ENCODE measurements around the gene STIM1.

The STIM1 gene

DNA sequence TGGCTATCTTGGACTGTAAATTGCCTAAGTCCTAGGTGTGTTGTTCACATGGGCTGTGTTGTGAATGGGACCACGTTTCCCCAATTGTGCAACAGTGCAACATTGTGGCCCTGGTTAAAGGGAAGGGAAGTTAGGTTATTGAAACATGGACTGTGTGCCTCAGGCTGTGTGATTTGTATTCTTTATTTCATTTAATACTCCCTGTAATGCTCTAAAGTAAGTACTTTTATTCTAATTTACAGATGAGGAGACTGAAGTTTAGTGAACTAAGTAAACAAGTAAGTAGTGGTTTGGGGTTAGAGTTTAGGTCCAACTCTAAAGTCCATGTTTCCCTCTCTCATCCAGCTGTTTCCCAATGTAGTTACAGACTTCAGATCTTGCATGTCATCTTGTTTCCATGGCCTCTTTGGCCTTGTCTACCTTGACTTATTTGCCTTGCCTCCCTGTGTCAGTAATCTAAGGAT lies 77.7 kb downstream of the STIM1 start:
- POLR2A ChIA-PET = no interaction called here
- CTCF ChIA-PET = interaction anchor here (0.6 to 3.1 kb wide), 4 partner anchors 9 to 139 kb away, joined by 3 to 10 read pairs (median 3); partner anchors contain the start of gene STIM1
- H3K4me3 ChIP-seq (ENCODE audit: low read depth, low read length) = no peak overlapping the region
- TF ChIP-seq, protein P1, sequence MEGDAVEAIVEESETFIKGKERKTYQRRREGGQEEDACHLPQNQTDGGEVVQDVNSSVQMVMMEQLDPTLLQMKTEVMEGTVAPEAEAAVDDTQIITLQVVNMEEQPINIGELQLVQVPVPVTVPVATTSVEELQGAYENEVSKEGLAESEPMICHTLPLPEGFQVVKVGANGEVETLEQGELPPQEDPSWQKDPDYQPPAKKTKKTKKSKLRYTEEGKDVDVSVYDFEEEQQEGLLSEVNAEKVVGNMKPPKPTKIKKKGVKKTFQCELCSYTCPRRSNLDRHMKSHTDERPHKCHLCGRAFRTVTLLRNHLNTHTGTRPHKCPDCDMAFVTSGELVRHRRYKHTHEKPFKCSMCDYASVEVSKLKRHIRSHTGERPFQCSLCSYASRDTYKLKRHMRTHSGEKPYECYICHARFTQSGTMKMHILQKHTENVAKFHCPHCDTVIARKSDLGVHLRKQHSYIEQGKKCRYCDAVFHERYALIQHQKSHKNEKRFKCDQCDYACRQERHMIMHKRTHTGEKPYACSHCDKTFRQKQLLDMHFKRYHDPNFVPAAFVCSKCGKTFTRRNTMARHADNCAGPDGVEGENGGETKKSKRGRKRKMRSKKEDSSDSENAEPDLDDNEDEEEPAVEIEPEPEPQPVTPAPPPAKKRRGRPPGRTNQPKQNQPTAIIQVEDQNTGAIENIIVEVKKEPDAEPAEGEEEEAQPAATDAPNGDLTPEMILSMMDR (IDR thresholded peaks at IDR 0.05; ENCODE audit: insufficient read depth, low read length, missing control alignments) = no peak
- no peak for DNase-seq (ENCODE audit: low read depth, low spot score)

DNA sequence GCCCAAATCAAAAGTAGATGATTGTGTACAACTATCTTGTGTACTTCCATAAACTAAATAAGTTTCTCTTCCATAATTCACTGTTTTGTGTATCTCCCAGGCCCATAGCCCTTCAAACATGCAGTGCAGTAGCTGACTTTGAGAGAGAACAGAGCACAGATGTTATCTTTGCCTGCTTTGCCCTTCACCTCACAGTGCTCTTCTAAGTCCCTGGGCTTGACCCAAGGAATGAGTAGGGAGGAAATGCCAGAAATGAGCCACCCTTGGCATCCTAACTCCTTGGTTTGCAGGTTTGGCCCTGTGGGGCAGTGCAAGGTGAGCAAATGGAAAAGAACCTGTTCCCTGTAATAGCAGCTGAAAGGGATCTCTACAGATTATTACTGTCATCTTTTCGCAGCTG lies 79.2 kb downstream of the STIM1 start:
- ChIA-PET POLR2A (no interaction called here), CTCF (interaction anchor here (1.0 to 3.1 kb wide), 2 partner anchors 80 to 139 kb away, joined by 3 to 10 read pairs; partner anchors contain the start of gene STIM1)
- TF ChIP-seq, protein P1 (IDR thresholded peaks at IDR 0.05; ENCODE audit: insufficient read depth, low read length, missing control alignments) = no peak
- no peak overlapping the region for H3K4me3 ChIP-seq (ENCODE audit: low read depth, low read length)
- no peak for DNase-seq (ENCODE audit: low read depth, low spot score)

DNA sequence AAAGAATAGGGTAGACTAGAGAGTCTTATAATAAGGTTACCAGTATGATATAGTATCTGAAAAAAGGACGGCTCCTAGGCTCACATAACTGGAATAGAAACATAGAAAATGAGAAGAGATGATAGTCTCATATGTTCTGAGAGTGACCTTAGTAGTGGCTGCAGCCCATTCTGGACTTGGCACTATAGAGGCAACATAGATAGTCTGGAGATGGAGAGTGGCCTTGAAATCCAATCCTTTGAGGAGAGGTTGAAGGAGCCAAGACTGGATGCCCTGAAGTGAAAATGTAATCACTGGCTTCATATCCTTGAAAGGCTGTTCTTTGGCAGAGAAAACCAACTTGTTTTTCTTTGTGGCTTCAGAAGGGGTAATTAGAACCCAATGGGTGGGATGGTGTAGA lies 81.1 kb downstream of the STIM1 start:
- DNase-seq (ENCODE audit: low read depth, low spot score) = no peak
- POLR2A ChIA-PET = no interaction called here
- TF ChIP-seq, protein P1 (IDR thresholded peaks at IDR 0.05; ENCODE audit: insufficient read depth, low read length, missing control alignments) = no peak
- H3K4me3 ChIP-seq (ENCODE audit: low read depth, low read length) = no peak overlapping the region
- CTCF ChIA-PET = no interaction called here

DNA sequence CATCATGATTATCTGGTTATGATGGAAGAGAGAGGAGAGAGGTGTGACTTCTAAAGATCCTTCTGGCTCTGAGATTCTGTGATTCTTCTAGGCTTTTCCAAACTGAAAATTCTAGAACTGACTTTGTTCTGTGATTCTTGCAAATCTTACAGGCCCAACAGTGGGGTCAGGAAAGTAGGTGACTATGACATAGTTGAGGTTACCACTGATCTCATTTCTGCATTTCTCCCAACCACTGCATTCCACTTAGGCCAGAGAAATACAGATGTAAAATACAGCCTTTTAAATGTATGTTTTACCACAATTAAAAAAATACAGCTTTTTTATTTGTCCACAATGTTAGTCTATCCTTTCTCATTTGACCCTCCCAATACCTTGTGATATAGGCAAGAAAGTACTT lies 83.7 kb downstream of the STIM1 start:
- TF ChIP-seq, protein P1 (IDR thresholded peaks at IDR 0.05; ENCODE audit: insufficient read depth, low read length, missing control alignments) = no peak
- POLR2A ChIA-PET = interaction anchor here (0.5 to 1.2 kb wide), 3 partner anchors 12 to 52 kb away, joined by 3 to 4 read pairs (median 3); no protein-coding TSS in a partner anchor
- H3K4me3 ChIP-seq (ENCODE audit: low read depth, low read length) = no peak overlapping the region
- peak; percentile 80 for DNase-seq (ENCODE audit: low read depth, low spot score)
- CTCF ChIA-PET = interaction anchor here (1.4 to 1.8 kb wide), 2 partner anchors 84 to 133 kb away, joined by 4 to 10 read pairs; partner anchors contain the start of gene STIM1

DNA sequence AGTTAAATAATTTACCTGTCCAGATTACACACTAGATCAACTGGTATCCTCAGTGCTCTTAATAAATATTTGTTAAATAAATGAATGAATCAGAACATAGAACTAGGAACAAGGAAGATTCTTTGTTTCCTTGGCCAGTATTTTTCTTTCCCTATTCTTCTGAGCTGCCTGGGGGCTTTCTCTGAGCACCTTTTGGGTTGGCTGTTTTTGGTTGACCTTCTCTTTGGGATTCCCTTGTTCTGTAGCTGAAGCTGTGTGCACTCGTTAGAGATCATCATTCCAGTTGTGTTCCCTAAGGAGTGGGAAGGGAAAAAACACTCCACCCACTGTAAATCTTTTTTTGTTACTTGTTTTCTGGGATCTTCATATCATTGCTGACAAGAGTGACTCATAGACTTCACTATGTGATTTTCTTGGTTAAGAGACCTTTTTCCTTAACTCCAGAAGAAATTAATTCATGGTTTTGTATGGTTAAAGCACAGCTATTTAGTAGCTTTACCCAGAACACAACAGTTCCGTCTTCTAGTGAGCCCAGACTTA lies 84.3 kb downstream of the STIM1 start:
- TF ChIP-seq, protein P1 (IDR thresholded peaks at IDR 0.05; ENCODE audit: insufficient read depth, low read length, missing control alignments) = no peak
- POLR2A ChIA-PET = interaction anchor here (0.5 to 1.2 kb wide), 3 partner anchors 13 to 51 kb away, joined by 3 to 4 read pairs (median 3); no protein-coding TSS in a partner anchor
- no peak overlapping the region for H3K4me3 ChIP-seq (ENCODE audit: low read depth, low read length)
- CTCF ChIA-PET = interaction anchor here (1.4 to 1.8 kb wide), 2 partner anchors 85 to 133 kb away, joined by 4 to 10 read pairs; partner anchors contain the start of gene STIM1
- no peak for DNase-seq (ENCODE audit: low read depth, low spot score)

DNA sequence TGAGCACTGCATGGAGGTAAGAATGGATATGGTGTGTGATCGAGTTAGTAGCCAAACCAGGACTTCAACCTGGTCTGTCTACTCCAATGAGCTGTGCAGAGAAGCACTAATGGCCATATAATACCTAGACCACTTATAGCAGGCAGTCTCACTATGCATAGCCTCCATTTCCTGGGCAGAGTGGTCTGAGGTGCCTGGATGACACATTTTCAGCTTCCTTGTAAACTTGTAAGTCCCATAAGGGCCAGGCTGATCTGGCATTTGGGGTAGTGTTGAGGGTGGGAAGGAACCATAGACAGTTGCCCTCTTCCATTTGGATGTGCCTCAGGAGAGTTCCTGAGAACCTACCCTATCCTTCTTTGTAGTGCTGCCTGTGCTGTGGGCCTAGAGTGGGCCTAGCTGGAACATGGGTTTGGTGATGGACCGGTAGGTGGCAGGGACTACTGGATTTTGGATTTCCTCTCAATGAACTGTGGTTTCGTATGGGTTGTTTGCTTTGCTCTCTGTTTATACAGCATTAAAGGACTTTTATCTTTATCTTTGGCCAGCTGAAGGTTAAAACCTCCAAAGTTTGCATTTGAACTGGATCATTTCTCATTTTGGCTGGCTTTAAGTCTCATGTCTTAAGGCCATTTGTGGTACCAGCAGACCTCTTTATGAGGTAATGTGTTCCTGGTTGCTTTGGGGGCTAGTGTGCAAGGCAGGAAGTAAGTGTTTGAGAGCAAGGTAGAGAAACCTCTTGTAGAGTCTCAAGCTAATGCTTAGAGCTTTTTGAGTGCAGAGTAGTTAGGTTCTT lies 86.9 kb downstream of the STIM1 start:
- ChIA-PET POLR2A (no interaction called here), CTCF (interaction anchor here (0.7 to 1.7 kb wide), 5 partner anchors 10 to 131 kb away, joined by 3 to 8 read pairs (median 3); partner anchors contain the start of gene STIM1)
- TF ChIP-seq, protein P1 (IDR thresholded peaks at IDR 0.05; ENCODE audit: insufficient read depth, low read length, missing control alignments) = no peak
- H3K4me3 ChIP-seq (ENCODE audit: low read depth, low read length) = no peak overlapping the region
- DNase-seq (ENCODE audit: low read depth, low spot score) = no peak
